K562 (cell line): Measurements from ENCODE around the gene CAPZA1. TPM values are rescaled to one million over a fixed set of nuclear protein-coding genes. Genes with fewer than 3 reads are reported as not detected.

ENCODE experiments used
- ETV6 ChIP-seq, 3 experiments: fragments of 150-350 bp in 1 of 3; sonication (generic) in 1 of 3; formaldehyde crosslinking in 1 of 3; IDR thresholded peaks; 2 replicates each; pipeline versions ENCODE4 v1.6.1 to v1.8.0; 2014 to 2022; ENCODE audit warnings: borderline replicate concordance in 2 of 3, low read depth in 2 of 3, antibody characterized with exemption in 1 of 3, low read length in 1 of 3, mild to moderate bottlenecking in 1 of 3, missing genetic modification reagents in 1 of 3
- EZH2 ChIP-seq: IDR thresholded peaks from 2 replicates; pipeline ENCODE4 v1.6.1; 2012; ENCODE audit warnings: low read depth, mild to moderate bottlenecking, inconsistent platforms, low read length, borderline replicate concordance
- JUN ChIP-seq, 2 experiments: sonication (generic) in 1 of 2; formaldehyde crosslinking in 1 of 2; IDR thresholded peaks; 2 replicates each; pipeline versions ENCODE4 v1.6.1 to v1.8.0; 2012 to 2022; ENCODE audit warnings: borderline replicate concordance in 2 of 2, mild to moderate bottlenecking in 2 of 2, improper control_type of control experiment in 1 of 2, low read depth in 1 of 2, low read length in 1 of 2, missing genetic modification reagents in 1 of 2
- RFX1 ChIP-seq: fragments of 450-650 bp; IDR thresholded peaks from 2 replicates; pipeline ENCODE4 v1.6.1; 2016; ENCODE audit warnings: mild to moderate bottlenecking, moderate library complexity
- SRF ChIP-seq, 2 experiments: fragments of 250-450, 450-650 bp in 1 of 2; sonication (Bioruptor Pico) in 1 of 2; sonication (generic) in 1 of 2; formaldehyde crosslinking; IDR thresholded peaks; 2 replicates each; pipeline versions ENCODE4 v1.5.0 to v1.5.1; 2020 to 2022; ENCODE audit warnings: mild to moderate bottlenecking in 1 of 2, missing genetic modification reagents in 1 of 2
- TARDBP ChIP-seq: fragments of 450-650 bp; IDR thresholded peaks from 2 replicates; pipeline ENCODE4 v1.6.1; 2016
- TOE1 ChIP-seq, 2 experiments: fragments of 450-650 bp in 1 of 2; sonication (generic) in 1 of 2; formaldehyde crosslinking in 1 of 2; IDR thresholded peaks; 2 replicates each; pipeline versions ENCODE4 v1.7.1 to v1.8.0; 2016 to 2022; ENCODE audit warnings: borderline replicate concordance in 2 of 2, mild to moderate bottlenecking in 2 of 2, antibody characterized with exemption in 1 of 2, inconsistent platforms in 1 of 2, low read depth in 1 of 2, missing genetic modification reagents in 1 of 2, moderate library complexity in 1 of 2
- polyA plus RNA-seq, 8 experiments: library from polyadenylated mRNA; depleted of rRNA in 4 of 8; stranded (reverse) in 5 of 8; unstranded in 3 of 8; fragments of >200 nt; fragmentation: Nextera tagmentation in 2 of 8; fragmentation: Illumina TruSeq in 1 of 8; extraction: Ambion mirVana in 2 of 8; extraction: Trizol in 1 of 8; gene quantifications; 2 replicates each; pipeline versions ENCODE4 v1.2.1 to v1.2.3, GENCODE V29; 2011 to 2014; ENCODE audit warnings: inconsistent platforms in 1 of 8, missing spikeins in 1 of 8
- total RNA-seq, 7 experiments: library from RNA; depleted of rRNA in 6 of 7; stranded (reverse); fragments of >200 nt in 6 of 7; fragmentation: Illumina TruSeq in 2 of 7; extraction: Trizol in 2 of 7; gene quantifications; 2 replicates each; pipeline versions ENCODE4 v1.2.1 to v1.2.3, GENCODE V29; 2011 to 2021; ENCODE audit warnings: low replicate concordance in 1 of 7
- TF ChIP-seq, protein P1 (sequence below): fragments of 450-650 bp; IDR thresholded peaks from 2 replicates; pipeline ENCODE4 v1.6.1; 2016; ENCODE audit warnings: mild to moderate bottlenecking, moderate library complexity
- TF ChIP-seq, protein P2 (sequence below): fragments of 250-450 bp; sonication (Bioruptor Pico); IDR thresholded peaks from 2 replicates; pipeline ENCODE4 v1.8.0; 2022; ENCODE audit warnings: moderate library complexity, mild to moderate bottlenecking, inconsistent platforms

CAPZA1 gene
- total and polyA plus RNA-seq, 9 of the 15 experiments (the other 6 are each of a cell fraction or from before 2014, with no cell fraction given) = 237 to 1,020 (median 306) TPM

DNA sequence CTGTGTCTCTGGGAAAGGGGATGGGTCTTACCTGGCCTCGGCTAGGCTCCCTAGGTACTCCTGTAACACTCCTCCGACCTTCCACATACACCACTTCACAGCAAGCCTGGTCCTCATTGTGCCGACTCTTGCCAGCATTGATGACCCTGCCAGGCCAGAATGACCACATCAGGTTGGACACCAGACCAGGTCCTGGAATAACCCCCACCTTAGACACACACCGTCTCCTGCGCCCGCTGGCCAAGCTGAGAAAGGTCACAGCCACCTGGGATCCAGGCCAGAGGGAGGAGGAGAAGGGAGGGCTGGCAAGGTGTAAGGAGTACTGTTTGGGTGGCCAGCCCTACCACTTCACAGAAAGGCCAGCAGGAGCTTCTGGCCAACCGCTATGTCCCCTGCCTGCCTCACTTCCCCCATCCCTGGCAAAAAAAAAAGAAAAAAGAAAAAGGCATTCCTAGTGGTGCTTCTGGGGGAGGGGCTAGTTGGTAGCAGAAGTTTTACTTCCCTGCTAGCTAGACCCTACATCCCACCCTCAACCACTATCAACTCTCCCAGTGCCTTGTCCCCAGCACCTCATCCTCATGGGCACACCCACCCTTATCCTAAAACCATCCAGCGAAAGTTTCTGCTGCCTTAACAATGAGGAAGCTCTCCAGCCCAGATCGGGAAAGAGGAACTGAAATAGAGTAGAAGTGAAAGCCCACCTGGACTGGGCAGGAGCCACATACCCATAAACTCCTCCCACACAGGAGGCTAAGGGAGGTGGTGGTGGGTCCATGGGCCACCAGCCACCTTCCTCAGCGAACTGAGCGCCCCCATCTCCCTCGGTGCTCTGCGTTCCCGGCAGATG, 94.1 kb downstream of the CAPZA1 start (continued):
- TF ChIP-seq, protein P1, sequence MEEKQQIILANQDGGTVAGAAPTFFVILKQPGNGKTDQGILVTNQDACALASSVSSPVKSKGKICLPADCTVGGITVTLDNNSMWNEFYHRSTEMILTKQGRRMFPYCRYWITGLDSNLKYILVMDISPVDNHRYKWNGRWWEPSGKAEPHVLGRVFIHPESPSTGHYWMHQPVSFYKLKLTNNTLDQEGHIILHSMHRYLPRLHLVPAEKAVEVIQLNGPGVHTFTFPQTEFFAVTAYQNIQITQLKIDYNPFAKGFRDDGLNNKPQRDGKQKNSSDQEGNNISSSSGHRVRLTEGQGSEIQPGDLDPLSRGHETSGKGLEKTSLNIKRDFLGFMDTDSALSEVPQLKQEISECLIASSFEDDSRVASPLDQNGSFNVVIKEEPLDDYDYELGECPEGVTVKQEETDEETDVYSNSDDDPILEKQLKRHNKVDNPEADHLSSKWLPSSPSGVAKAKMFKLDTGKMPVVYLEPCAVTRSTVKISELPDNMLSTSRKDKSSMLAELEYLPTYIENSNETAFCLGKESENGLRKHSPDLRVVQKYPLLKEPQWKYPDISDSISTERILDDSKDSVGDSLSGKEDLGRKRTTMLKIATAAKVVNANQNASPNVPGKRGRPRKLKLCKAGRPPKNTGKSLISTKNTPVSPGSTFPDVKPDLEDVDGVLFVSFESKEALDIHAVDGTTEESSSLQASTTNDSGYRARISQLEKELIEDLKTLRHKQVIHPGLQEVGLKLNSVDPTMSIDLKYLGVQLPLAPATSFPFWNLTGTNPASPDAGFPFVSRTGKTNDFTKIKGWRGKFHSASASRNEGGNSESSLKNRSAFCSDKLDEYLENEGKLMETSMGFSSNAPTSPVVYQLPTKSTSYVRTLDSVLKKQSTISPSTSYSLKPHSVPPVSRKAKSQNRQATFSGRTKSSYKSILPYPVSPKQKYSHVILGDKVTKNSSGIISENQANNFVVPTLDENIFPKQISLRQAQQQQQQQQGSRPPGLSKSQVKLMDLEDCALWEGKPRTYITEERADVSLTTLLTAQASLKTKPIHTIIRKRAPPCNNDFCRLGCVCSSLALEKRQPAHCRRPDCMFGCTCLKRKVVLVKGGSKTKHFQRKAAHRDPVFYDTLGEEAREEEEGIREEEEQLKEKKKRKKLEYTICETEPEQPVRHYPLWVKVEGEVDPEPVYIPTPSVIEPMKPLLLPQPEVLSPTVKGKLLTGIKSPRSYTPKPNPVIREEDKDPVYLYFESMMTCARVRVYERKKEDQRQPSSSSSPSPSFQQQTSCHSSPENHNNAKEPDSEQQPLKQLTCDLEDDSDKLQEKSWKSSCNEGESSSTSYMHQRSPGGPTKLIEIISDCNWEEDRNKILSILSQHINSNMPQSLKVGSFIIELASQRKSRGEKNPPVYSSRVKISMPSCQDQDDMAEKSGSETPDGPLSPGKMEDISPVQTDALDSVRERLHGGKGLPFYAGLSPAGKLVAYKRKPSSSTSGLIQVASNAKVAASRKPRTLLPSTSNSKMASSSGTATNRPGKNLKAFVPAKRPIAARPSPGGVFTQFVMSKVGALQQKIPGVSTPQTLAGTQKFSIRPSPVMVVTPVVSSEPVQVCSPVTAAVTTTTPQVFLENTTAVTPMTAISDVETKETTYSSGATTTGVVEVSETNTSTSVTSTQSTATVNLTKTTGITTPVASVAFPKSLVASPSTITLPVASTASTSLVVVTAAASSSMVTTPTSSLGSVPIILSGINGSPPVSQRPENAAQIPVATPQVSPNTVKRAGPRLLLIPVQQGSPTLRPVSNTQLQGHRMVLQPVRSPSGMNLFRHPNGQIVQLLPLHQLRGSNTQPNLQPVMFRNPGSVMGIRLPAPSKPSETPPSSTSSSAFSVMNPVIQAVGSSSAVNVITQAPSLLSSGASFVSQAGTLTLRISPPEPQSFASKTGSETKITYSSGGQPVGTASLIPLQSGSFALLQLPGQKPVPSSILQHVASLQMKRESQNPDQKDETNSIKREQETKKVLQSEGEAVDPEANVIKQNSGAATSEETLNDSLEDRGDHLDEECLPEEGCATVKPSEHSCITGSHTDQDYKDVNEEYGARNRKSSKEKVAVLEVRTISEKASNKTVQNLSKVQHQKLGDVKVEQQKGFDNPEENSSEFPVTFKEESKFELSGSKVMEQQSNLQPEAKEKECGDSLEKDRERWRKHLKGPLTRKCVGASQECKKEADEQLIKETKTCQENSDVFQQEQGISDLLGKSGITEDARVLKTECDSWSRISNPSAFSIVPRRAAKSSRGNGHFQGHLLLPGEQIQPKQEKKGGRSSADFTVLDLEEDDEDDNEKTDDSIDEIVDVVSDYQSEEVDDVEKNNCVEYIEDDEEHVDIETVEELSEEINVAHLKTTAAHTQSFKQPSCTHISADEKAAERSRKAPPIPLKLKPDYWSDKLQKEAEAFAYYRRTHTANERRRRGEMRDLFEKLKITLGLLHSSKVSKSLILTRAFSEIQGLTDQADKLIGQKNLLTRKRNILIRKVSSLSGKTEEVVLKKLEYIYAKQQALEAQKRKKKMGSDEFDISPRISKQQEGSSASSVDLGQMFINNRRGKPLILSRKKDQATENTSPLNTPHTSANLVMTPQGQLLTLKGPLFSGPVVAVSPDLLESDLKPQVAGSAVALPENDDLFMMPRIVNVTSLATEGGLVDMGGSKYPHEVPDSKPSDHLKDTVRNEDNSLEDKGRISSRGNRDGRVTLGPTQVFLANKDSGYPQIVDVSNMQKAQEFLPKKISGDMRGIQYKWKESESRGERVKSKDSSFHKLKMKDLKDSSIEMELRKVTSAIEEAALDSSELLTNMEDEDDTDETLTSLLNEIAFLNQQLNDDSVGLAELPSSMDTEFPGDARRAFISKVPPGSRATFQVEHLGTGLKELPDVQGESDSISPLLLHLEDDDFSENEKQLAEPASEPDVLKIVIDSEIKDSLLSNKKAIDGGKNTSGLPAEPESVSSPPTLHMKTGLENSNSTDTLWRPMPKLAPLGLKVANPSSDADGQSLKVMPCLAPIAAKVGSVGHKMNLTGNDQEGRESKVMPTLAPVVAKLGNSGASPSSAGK = no peak
- TF ChIP-seq EZH2 (no peak), ETV6 (IDR thresholded peaks at IDR 0.05; ENCODE audit: borderline replicate concordance in 1 of 2, low read depth in 2 of 2, low read length in 1 of 2) (no peak), ETV6 (CRISPR knock-in tag; IDR thresholded peaks at IDR 0.05; ENCODE audit: borderline replicate concordance) (no peak), RFX1 (no peak), SRF (CRISPR knock-in tag; IDR thresholded peaks at IDR 0.05) (no peak), JUN (IDR thresholded peaks at IDR 0.05; ENCODE audit: borderline replicate concordance, low read depth, low read length) (no peak), JUN (CRISPR knock-in tag; IDR thresholded peaks at IDR 0.05; ENCODE audit: borderline replicate concordance) (no peak), TARDBP (no peak), TOE1 (IDR thresholded peaks at IDR 0.05; ENCODE audit: borderline replicate concordance) (no peak), TOE1 (CRISPR knock-in tag; IDR thresholded peaks at IDR 0.05; ENCODE audit: borderline replicate concordance, low read depth) (no peak)
- TF ChIP-seq, protein P2, sequence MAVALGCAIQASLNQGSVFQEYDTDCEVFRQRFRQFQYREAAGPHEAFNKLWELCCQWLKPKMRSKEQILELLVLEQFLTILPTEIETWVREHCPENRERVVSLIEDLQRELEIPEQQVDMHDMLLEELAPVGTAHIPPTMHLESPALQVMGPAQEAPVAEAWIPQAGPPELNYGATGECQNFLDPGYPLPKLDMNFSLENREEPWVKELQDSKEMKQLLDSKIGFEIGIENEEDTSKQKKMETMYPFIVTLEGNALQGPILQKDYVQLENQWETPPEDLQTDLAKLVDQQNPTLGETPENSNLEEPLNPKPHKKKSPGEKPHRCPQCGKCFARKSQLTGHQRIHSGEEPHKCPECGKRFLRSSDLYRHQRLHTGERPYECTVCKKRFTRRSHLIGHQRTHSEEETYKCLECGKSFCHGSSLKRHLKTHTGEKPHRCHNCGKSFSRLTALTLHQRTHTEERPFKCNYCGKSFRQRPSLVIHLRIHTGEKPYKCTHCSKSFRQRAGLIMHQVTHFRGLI (CRISPR knock-in tag) = no peak
